ENCODE results near the gene FGF21. TPM values are rescaled to one million over a fixed set of nuclear protein-coding genes. Genes with fewer than 3 reads are reported as not detected.

Gene FGF21
- total RNA-seq, 2 experiments from 2014 or later, result not detected

- no peak overlapping the region for H3K27ac Mint-ChIP-seq
These were observed 43.6 kb downstream of the FGF21 start for GRCh38 chr19:48798937-48799336.

GRCh38 chr19:48799358-48800300, 44.3 kb downstream of the FGF21 start:
- Mint-ChIP-seq H3K9me3 (no peaks in the 10 kb centered on the region), H3K27me3 (no peaks in the 10 kb centered on the region), H3K27ac (no peak overlapping the region), H3K36me3 (ENCODE audit: low read depth) (no peaks in the 10 kb centered on the region), H3K4me1 (ENCODE audit: low read depth) (peaks cover 10% of the 10 kb centered on the region), H3K4me3 (no peak overlapping the region)
- ChIA-PET POLR2A (no interaction called here), CTCF (interaction anchor here (0.5 kb wide), 1 partner anchor 45 kb away, joined by 5 read pairs; no protein-coding TSS in a partner anchor)
- ATAC-seq (ENCODE audit: poor library complexity) (no peak), DNase-seq (no peak)
- H3K27ac ChIP-seq (ENCODE audit: low read depth in 1 of 2, low read length in 2 of 2), result no peak overlapping the region
- peaks cover 11% of the 10 kb centered on the region for H3K4me1 ChIP-seq (ENCODE audit: insufficient read depth, low read length)
- H3K27me3 ChIP-seq (ENCODE audit: control insufficient read depth in 1 of 2, insufficient read depth in 2 of 2, low read length in 2 of 2), result no peaks in the 10 kb centered on the region
- intact Hi-C loops (cut with DNase I, micrococcal nuclease), result no loop called here
- H3K36me3 ChIP-seq (ENCODE audit: insufficient read depth, low read length), result peaks cover 4% of the 10 kb centered on the region
- H3K4me3 ChIP-seq (ENCODE audit: low read length), result no peak overlapping the region
- no peaks in the 10 kb centered on the region for H3K9me3 ChIP-seq (ENCODE audit: control insufficient read depth in 1 of 2, insufficient read depth in 1 of 2, low read length in 2 of 2)
- TF ChIP-seq CTCF (IDR thresholded peaks at IDR 0.05), result no peak

More at GRCh38 chr19:48798937-48799336, 43.6 kb downstream of the FGF21 start:
- H3K27me3 ChIP-seq (ENCODE audit: control insufficient read depth in 1 of 2, insufficient read depth in 2 of 2, low read length in 2 of 2), result no peaks in the 10 kb centered on the region
- DNase-seq, result no peak
- Mint-ChIP-seq H3K36me3 (ENCODE audit: low read depth) (no peaks in the 10 kb centered on the region), H3K27me3 (no peaks in the 10 kb centered on the region), H3K4me3 (no peak overlapping the region), H3K4me1 (ENCODE audit: low read depth) (peaks cover 10% of the 10 kb centered on the region), H3K9me3 (no peaks in the 10 kb centered on the region)
- H3K27ac ChIP-seq (ENCODE audit: low read depth in 1 of 2, low read length in 2 of 2), result no peak overlapping the region
- intact Hi-C loops (cut with DNase I, micrococcal nuclease), result no loop called here
- POLR2A ChIA-PET, result interaction anchor here (0.5 kb wide), 1 partner anchor 57 kb away, joined by 3 read pairs; no protein-coding TSS in a partner anchor
- H3K4me3 ChIP-seq (ENCODE audit: low read length), result no peak overlapping the region
- ATAC-seq (ENCODE audit: poor library complexity), result no peak
- H3K9me3 ChIP-seq (ENCODE audit: control insufficient read depth in 1 of 2, insufficient read depth in 1 of 2, low read length in 2 of 2), result no peaks in the 10 kb centered on the region
- peaks cover 14% of the 10 kb centered on the region for H3K4me1 ChIP-seq (ENCODE audit: insufficient read depth, low read length)
- CTCF ChIA-PET, result no interaction called here
- no peak for TF ChIP-seq CTCF (IDR thresholded peaks at IDR 0.05)
- peaks cover 4% of the 10 kb centered on the region for H3K36me3 ChIP-seq (ENCODE audit: insufficient read depth, low read length)

GRCh38 chr19:48802623-48803022, 47.3 kb downstream of the FGF21 start:
- ATAC-seq (ENCODE audit: poor library complexity), result no peak
- intact Hi-C loops (cut with DNase I, micrococcal nuclease), result no loop called here
- CTCF ChIA-PET, result no interaction called here

More at GRCh38 chr19:48802623-48803022, 47.3 kb downstream of the FGF21 start:
- Histone ChIP-seq H3K27ac (ENCODE audit: low read depth in 1 of 2, low read length in 2 of 2) (no peak overlapping the region), H3K36me3 (ENCODE audit: insufficient read depth, low read length) (peaks cover 6% of the 10 kb centered on the region), H3K27me3 (ENCODE audit: control insufficient read depth in 1 of 2, insufficient read depth in 2 of 2, low read length in 2 of 2) (no peaks in the 10 kb centered on the region), H3K4me1 (ENCODE audit: insufficient read depth, low read length) (peaks cover 4% of the 10 kb centered on the region), H3K4me3 (ENCODE audit: low read length) (no peak overlapping the region), H3K9me3 (ENCODE audit: control insufficient read depth in 1 of 2, insufficient read depth in 1 of 2, low read length in 2 of 2) (no peaks in the 10 kb centered on the region)
- no peaks in the 10 kb centered on the region for H3K9me3 Mint-ChIP-seq
- H3K27me3 Mint-ChIP-seq, result no peaks in the 10 kb centered on the region
- H3K4me1 Mint-ChIP-seq (ENCODE audit: low read depth), result peaks cover 4% of the 10 kb centered on the region
- POLR2A ChIA-PET, result interaction anchor here (1.2 kb wide), 1 partner anchor 161 kb away, joined by 3 read pairs; no protein-coding TSS in a partner anchor
- H3K36me3 Mint-ChIP-seq (ENCODE audit: low read depth), result no peaks in the 10 kb centered on the region
- no peak overlapping the region for H3K4me3 Mint-ChIP-seq
- DNase-seq, result no peak
- TF ChIP-seq CTCF (IDR thresholded peaks at IDR 0.05), result no peak
- no peak overlapping the region for H3K27ac Mint-ChIP-seq

Data from CD4-positive, alpha-beta T cell (primary cell).